Hematopoietic multipotent progenitor cell treated with erythropoietin and hydrocortisone succinate and interleukin-3 and kit ligand, for 6 days (in vitro differentiated cells): Measurements from ENCODE around the gene PRDM15.

ENCODE experiments used
- DNase-seq: peaks from one replicate; pipeline ENCODE4 v3.0.0-alpha.2; 2015

The PRDM15 gene

GRCh38 chr21:41861987-41862386 is 17.2 kb downstream of the PRDM15 start:
- no peak for DNase-seq

GRCh38 chr21:41861255-41861654 is 17.9 kb downstream of the PRDM15 start:
- no peak for DNase-seq

GRCh38 chr21:41859297-41859980 is 19.7 kb downstream of the PRDM15 start:
- no peak for DNase-seq

GRCh38 chr21:41858466-41859296 is 20.5 kb downstream of the PRDM15 start:
- DNase-seq: no peak

GRCh38 chr21:41857771-41858300 is 21.3 kb downstream of the PRDM15 start:
- DNase-seq: no peak

GRCh38 chr21:41856572-41856971 is 22.6 kb downstream of the PRDM15 start:
- DNase-seq: no peak

GRCh38 chr21:41854426-41854995 is 24.6 kb downstream of the PRDM15 start:
- no peak for DNase-seq

- DNase-seq: no peak
Measured at GRCh38 chr21:41852929-41853320, 26.2 kb downstream of the PRDM15 start.

GRCh38 chr21:41852151-41852928 is 26.8 kb downstream of the PRDM15 start:
- no peak for DNase-seq

- DNase-seq: no peak
Measured at GRCh38 chr21:41851090-41851790, 27.9 kb downstream of the PRDM15 start.

GRCh38 chr21:41850085-41850484 is 29.1 kb downstream of the PRDM15 start:
- no peak for DNase-seq

- DNase-seq: no peak
Measured at GRCh38 chr21:41848958-41849580, 30.1 kb downstream of the PRDM15 start.

- DNase-seq: no peak
Measured at GRCh38 chr21:41848533-41848932, 30.6 kb downstream of the PRDM15 start.

GRCh38 chr21:41847066-41847804 is 31.9 kb downstream of the PRDM15 start:
- no peak for DNase-seq

- no peak for DNase-seq
Measured at GRCh38 chr21:41846536-41846935, 32.6 kb downstream of the PRDM15 start.

GRCh38 chr21:41846033-41846317 is 33.2 kb downstream of the PRDM15 start:
- DNase-seq: no peak

GRCh38 chr21:41845310-41846032 is 33.7 kb downstream of the PRDM15 start:
- DNase-seq: no peak

GRCh38 chr21:41843584-41843983 is 35.6 kb downstream of the PRDM15 start:
- DNase-seq: no peak

- no peak for DNase-seq
Measured at GRCh38 chr21:41840880-41841279, 38.3 kb downstream of the PRDM15 start.

- no peak for DNase-seq
Measured at GRCh38 chr21:41839387-41840000, 39.6 kb downstream of the PRDM15 start.
